H9 (cell line): ENCODE data around the gene PLCH1. TPM values are rescaled to one million over a fixed set of nuclear protein-coding genes. Genes with fewer than 3 reads are reported as not detected.

Source experiments
- DNase-seq: peaks from one replicate; pipeline ENCODE4 v3.0.0-alpha.2; 2017
- H2AFZ ChIP-seq: one replicate; pipeline ENCODE4 v1.6.1; 2013; ENCODE audit warnings: mild to moderate bottlenecking, low read length, control low read depth, moderate library complexity
- H2AK5ac ChIP-seq: 2 replicates; pipeline ENCODE4 v1.6.1; 2013; ENCODE audit warnings: low read length, control low read depth, mixed read lengths; ENCODE audit not compliant: insufficient read length
- H2BK120ac ChIP-seq: one replicate; pipeline ENCODE4 v1.6.1; 2013; ENCODE audit warnings: low read depth, mild to moderate bottlenecking, low read length, control low read depth, inconsistent platforms; ENCODE audit not compliant: poor library complexity, severe bottlenecking
- H2BK12ac ChIP-seq: 2 replicates; pipeline ENCODE4 v1.6.1; 2013; ENCODE audit warnings: low read length, control low read depth, mixed read lengths, low read depth; ENCODE audit not compliant: insufficient read length
- H2BK15ac ChIP-seq: 2 replicates; pipeline ENCODE4 v1.6.1; 2013; ENCODE audit warnings: low read depth, low read length, control low read depth
- H2BK20ac ChIP-seq: one replicate; pipeline ENCODE4 v1.6.1; 2013; ENCODE audit warnings: low read depth, mild to moderate bottlenecking, low read length, control low read depth, inconsistent platforms; ENCODE audit not compliant: poor library complexity, severe bottlenecking
- H2BK5ac ChIP-seq: 2 replicates; pipeline ENCODE4 v1.6.1; 2013; ENCODE audit warnings: low read length, control low read depth, mixed read lengths; ENCODE audit not compliant: insufficient read length
- H3K14ac ChIP-seq: 2 replicates; pipeline ENCODE4 v1.6.1; 2013; ENCODE audit warnings: low read length, control low read depth; ENCODE audit not compliant: insufficient read depth
- H3K18ac ChIP-seq: 2 replicates; pipeline ENCODE4 v1.6.1; 2013; ENCODE audit warnings: low read depth, mild to moderate bottlenecking, mixed read lengths, low read length, control low read depth; ENCODE audit not compliant: insufficient read length
- H3K23ac ChIP-seq: 2 replicates; pipeline ENCODE4 v1.6.1; 2013; ENCODE audit warnings: low read length, control low read depth, mixed read lengths, low read depth; ENCODE audit not compliant: insufficient read length
- H3K23me2 ChIP-seq: 2 replicates; pipeline ENCODE4 v1.6.1; 2013; ENCODE audit warnings: low read depth, mild to moderate bottlenecking, mixed read lengths, low read length, control low read depth; ENCODE audit not compliant: insufficient read length, poor library complexity, severe bottlenecking
- H3K27ac ChIP-seq: 2 replicates; pipeline ENCODE4 v1.5.1; 2013; ENCODE audit warnings: low read length, control low read depth, mixed read lengths, low read depth; ENCODE audit not compliant: insufficient read length
- H3K27me3 ChIP-seq: 2 replicates; pipeline ENCODE4 v1.6.1; 2013; ENCODE audit warnings: low read length, control low read depth, inconsistent platforms; ENCODE audit not compliant: insufficient read depth
- H3K4ac ChIP-seq: 2 replicates; pipeline ENCODE4 v1.6.1; 2013; ENCODE audit warnings: low read depth, mild to moderate bottlenecking, control low read depth, inconsistent platforms, low read length, moderate library complexity
- H3K4me1 ChIP-seq: 2 replicates; pipeline ENCODE4 v1.6.1; 2013; ENCODE audit warnings: low read length, control low read depth, inconsistent platforms; ENCODE audit not compliant: insufficient read depth
- H3K4me2 ChIP-seq: 2 replicates; pipeline ENCODE4 v1.6.1; 2013; ENCODE audit warnings: low read length, control low read depth, mixed read lengths; ENCODE audit not compliant: insufficient read length, insufficient read depth
- H3K56ac ChIP-seq: 2 replicates; pipeline ENCODE4 v1.6.1; 2013; ENCODE audit warnings: low read depth, mild to moderate bottlenecking, mixed read lengths, low read length, control low read depth; ENCODE audit not compliant: insufficient read length
- H3K79me1 ChIP-seq: 2 replicates; pipeline ENCODE4 v1.6.1; 2013; ENCODE audit warnings: low read depth, mild to moderate bottlenecking, moderate library complexity, low read length, control low read depth, inconsistent platforms; ENCODE audit not compliant: insufficient read depth, poor library complexity, severe bottlenecking
- H3K79me2 ChIP-seq: 2 replicates; pipeline ENCODE4 v1.6.1; 2013; ENCODE audit warnings: low read length, control low read depth, inconsistent platforms; ENCODE audit not compliant: insufficient read depth
- H3K9ac ChIP-seq: 2 replicates; pipeline ENCODE4 v1.6.1; 2013; ENCODE audit warnings: low read length, control low read depth, mixed read lengths; ENCODE audit not compliant: insufficient read length; ENCODE audit errors: extremely low read depth
- H3K9me3 ChIP-seq: one replicate; pipeline ENCODE4 v1.6.1; 2013; ENCODE audit warnings: low read depth, low read length, inconsistent platforms; ENCODE audit not compliant: control insufficient read depth
- H3T11ph ChIP-seq: one replicate; pipeline ENCODE4 v1.6.1; 2013; ENCODE audit warnings: mild to moderate bottlenecking, low read length, control low read depth, inconsistent platforms
- H4K20me1 ChIP-seq: one replicate; pipeline ENCODE4 v1.6.1; 2013; ENCODE audit not compliant: control insufficient read depth, insufficient read length, insufficient read depth
- H4K5ac ChIP-seq: 2 replicates; pipeline ENCODE4 v1.6.1; 2013; ENCODE audit warnings: low read depth, mild to moderate bottlenecking, mixed read lengths, low read length, control low read depth; ENCODE audit not compliant: insufficient read length
- H4K8ac ChIP-seq: replicated peaks from 2 replicates; pipeline ENCODE4 v1.6.1; 2013; ENCODE audit warnings: low read length, control low read depth, mixed read lengths, low read depth; ENCODE audit not compliant: insufficient read length
- H4K91ac ChIP-seq: 2 replicates; pipeline ENCODE4 v1.6.1; 2013; ENCODE audit warnings: low read depth, mild to moderate bottlenecking, moderate library complexity, mixed read lengths, low read length, control low read depth; ENCODE audit not compliant: insufficient read length
- H3K27ac Mint-ChIP-seq, 3 experiments: 2 replicates in 2 of 3; 3 replicates in 1 of 3; pipeline ENCODE4 v1.8.0; 2020 to 2021; ENCODE audit warnings: mixed read lengths in 3 of 3, mild to moderate bottlenecking in 1 of 3, moderate library complexity in 1 of 3
- H3K27me3 Mint-ChIP-seq: 2 replicates; pipeline ENCODE4 v1.8.0; 2021; ENCODE audit warnings: low read depth, mild to moderate bottlenecking, moderate library complexity, mixed read lengths
- H3K36me3 Mint-ChIP-seq, 3 experiments: 2 replicates in 2 of 3; 3 replicates in 1 of 3; pipeline ENCODE4 v1.8.0; 2020 to 2021; ENCODE audit warnings: low read depth in 3 of 3, mixed read lengths in 3 of 3; ENCODE audit not compliant: insufficient read depth in 1 of 3
- H3K4me1 Mint-ChIP-seq, 2 experiments: 2 replicates each; pipeline ENCODE4 v1.8.0; 2020; ENCODE audit warnings: mixed read lengths in 2 of 2
- H3K4me3 Mint-ChIP-seq, 2 experiments: 2 replicates in 1 of 2; 3 replicates in 1 of 2; pipeline ENCODE4 v1.8.0; 2020 to 2021; ENCODE audit warnings: mild to moderate bottlenecking in 2 of 2, mixed read lengths in 2 of 2, moderate library complexity in 1 of 2
- H3K9me3 Mint-ChIP-seq, 2 experiments: 2 replicates in 1 of 2; 3 replicates in 1 of 2; pipeline ENCODE4 v1.8.0; 2020; ENCODE audit warnings: mild to moderate bottlenecking in 2 of 2, mixed read lengths in 2 of 2, moderate library complexity in 1 of 2
- WGBS: extraction: QIAGEN DNeasy Blood & Tissue Kit; methylation state at CpG from one replicate; pipeline ENCODE4 v1.1.7; 2013; ENCODE audit warnings: missing lambda C conversion rate, low lambda C conversion rate, mixed read lengths; ENCODE audit not compliant: insufficient read length; ENCODE audit errors: extremely low coverage; 5-methylcytosine and 5-hydroxymethylcytosine counted together
- total RNA-seq: library from RNA; stranded (reverse); gene quantifications from 2 replicates; pipeline ENCODE4 v1.2.1, GENCODE V29; 2021
- TF ChIP-seq, protein P1 (sequence below): fragments of 200-600 bp; sonication (generic); conservative IDR thresholded peaks from 3 replicates; pipeline ENCODE4 v1.8.0; 2021; ENCODE audit warnings: antibody characterized with exemption, mild to moderate bottlenecking

Gene PLCH1
- total RNA-seq, 1 experiment from 2014 or later = 19.0 TPM

DNA sequence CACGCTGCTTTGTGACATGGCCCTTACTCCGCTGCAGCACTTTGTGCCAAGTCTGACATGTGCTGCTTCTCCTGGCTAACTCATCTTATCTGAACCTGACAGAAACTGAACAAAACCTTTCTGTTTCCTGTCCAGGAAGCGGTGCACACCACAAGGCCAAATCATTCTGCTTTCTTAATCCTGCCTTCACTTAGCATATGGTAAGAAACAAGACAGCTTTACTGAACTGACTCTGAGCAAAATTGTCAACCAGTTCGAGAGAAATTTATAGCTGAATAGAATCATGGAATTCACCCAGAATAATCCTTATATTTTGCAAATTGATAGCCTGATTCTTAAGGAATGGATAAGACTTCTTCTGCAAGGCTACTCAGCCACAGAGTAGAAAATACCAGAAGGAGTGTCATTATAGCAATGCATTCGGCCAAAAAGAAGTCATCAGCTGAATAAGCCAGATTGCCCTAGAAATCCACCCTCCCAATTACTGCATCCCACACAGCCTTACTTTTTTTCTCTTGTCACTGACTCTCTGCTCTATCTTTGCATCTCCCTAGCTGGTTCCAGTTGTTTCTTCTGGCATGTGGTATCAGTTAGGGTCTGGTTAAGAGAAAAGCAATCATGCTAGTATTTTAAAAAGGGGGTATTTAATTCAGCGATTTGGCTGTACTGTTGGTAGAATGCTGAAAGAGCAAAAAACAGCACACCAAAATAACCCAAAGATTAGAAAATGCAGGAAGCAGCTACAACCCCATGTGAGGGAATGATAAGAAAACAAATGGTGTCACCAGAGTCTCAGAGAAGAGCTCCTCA, 409.8 kb downstream of the PLCH1 start:
- Histone ChIP-seq H2AK5ac (no peak overlapping the region), H3K9me3 (no peaks in the 10 kb centered on the region), H3K18ac (no peak overlapping the region), H3K79me1 (no peaks in the 10 kb centered on the region), H2AFZ (no peak overlapping the region), H3K56ac (no peak overlapping the region), H2BK12ac (no peak overlapping the region), H4K5ac (no peak overlapping the region), H3K23ac (no peak overlapping the region), H4K20me1 (no peaks in the 10 kb centered on the region), H3K79me2 (no peaks in the 10 kb centered on the region), H2BK15ac (no peak overlapping the region), H2BK120ac (no peak overlapping the region), H2BK20ac (no peak overlapping the region), H3T11ph (no peak overlapping the region), H3K23me2 (no peaks in the 10 kb centered on the region), H3K14ac (no peak overlapping the region), H3K27me3 (no peaks in the 10 kb centered on the region), H3K27ac (no peak overlapping the region), H2BK5ac (no peak overlapping the region), H4K8ac (no peak overlapping the region), H3K4me2 (no peak overlapping the region), H3K4ac (no peak overlapping the region), H3K4me1 (no peaks in the 10 kb centered on the region), H3K9ac (no peak overlapping the region), H4K91ac (no peak overlapping the region)
- Mint-ChIP-seq H3K36me3 (no peaks in the 10 kb centered on the region), H3K4me1 (peaks cover 3 to 5% of the 10 kb centered on the region in 2 experiments; a peak in 2 of 4 replicates), H3K27ac (no peak overlapping the region), H3K9me3 (no peaks in the 10 kb centered on the region), H3K4me3 (no peak overlapping the region), H3K27me3 (no peaks in the 10 kb centered on the region)
- DNase-seq = no peak
- TF ChIP-seq, protein P1, sequence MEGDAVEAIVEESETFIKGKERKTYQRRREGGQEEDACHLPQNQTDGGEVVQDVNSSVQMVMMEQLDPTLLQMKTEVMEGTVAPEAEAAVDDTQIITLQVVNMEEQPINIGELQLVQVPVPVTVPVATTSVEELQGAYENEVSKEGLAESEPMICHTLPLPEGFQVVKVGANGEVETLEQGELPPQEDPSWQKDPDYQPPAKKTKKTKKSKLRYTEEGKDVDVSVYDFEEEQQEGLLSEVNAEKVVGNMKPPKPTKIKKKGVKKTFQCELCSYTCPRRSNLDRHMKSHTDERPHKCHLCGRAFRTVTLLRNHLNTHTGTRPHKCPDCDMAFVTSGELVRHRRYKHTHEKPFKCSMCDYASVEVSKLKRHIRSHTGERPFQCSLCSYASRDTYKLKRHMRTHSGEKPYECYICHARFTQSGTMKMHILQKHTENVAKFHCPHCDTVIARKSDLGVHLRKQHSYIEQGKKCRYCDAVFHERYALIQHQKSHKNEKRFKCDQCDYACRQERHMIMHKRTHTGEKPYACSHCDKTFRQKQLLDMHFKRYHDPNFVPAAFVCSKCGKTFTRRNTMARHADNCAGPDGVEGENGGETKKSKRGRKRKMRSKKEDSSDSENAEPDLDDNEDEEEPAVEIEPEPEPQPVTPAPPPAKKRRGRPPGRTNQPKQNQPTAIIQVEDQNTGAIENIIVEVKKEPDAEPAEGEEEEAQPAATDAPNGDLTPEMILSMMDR = no peak
- WGBS = no CpG with 5 or more reads among the region's 6 CpGs
